ENCODE data around the gene KCNH1.
"Not testable (repeated sequence)": the region's sequence is repeated elsewhere in the genome, so short reads cannot be mapped to it uniquely, and the experiment has no call there.

The KCNH1 gene

DNA sequence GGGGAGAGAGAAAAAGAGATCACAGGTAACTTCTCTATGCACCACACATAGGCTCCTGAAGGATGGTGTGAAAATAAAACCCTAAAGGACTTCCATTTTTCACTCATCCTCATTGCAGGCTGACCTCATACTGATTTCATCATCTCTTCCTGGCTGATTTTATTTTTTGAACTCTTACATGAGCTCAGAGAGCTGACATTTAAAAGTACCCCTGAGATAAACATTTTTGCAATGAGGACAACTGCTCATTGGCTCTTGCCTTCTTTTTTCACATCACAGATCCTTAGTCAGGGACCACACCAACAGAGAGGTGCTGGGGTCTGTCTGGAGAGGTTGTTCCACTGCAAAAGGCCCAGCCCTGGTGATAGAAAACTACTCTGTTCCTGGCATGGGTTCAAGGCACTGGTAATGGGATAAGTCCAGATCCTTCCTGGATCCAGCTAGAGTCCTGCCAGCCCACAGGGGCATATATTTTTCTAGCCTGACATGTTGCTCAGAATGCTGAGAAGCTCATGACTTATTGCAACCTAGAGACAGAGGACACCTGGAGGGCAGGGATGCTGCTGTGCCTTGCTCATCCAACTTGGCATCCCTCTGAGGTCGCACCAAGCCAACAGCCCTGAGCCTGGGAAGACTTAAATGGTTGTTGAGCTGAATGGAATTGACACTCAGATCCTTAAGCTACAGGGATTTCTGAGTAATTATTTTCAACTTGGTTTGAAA, 445.3 kb downstream of the KCNH1 start:
- no peak for DNase-seq (ENCODE audit: low read depth, low spot score)

DNA sequence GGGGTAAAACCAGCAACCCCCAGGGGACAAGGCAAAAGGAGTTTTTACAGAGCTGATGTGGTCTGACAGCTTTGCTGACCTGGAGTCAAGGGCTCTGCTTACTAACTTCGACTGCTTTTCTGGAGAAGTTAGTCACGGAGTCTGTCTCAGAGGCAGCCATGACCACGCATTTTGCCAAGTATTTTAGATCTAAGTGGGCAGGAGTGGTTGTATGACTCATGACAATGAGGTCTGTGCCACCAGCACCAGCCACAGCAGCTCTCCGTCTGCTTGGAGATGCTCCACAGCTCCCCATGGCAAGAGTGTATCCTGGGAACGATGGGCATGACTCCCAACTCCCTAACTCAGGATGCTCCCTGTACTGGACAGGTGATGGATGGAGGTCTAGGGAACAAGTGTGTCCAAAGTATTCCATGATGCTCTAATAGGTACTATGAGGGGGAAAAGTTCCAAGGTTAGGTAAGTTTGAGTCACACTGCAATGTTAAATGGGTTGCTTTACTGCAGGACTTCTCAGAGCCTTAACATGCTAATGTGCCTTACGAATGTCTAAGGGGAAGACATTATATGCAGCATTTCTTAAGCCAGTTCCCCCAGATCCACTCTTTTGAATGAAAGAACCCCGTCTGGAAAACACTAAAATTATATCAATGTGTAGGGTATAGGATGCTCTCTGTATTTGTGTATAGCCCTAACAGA, 446.2 kb downstream of the KCNH1 start:
- no peak for DNase-seq (ENCODE audit: low read depth, low spot score)

GRCh38 chr1:210686841-210687240, 447.1 kb downstream of the KCNH1 start:
- DNase-seq (ENCODE audit: low read depth, low spot score) = no peak

DNA sequence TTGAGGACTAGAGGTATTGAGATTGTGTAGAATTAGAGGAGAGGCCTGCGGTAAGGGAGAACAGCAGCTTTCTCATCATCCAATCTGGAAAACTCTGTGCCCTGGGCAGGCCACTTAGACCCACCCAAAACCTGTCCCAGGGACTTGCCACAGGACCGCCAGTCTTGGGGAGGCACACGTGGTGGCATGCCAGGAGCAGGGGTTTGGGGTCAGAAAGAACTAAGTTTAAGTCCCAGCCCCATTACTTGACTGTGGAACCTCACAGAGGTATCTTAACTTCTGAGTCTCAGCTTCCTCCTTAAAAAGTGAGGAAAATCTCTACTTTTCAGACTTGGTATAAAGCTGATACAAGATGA, 448.7 kb downstream of the KCNH1 start:
- DNase-seq (ENCODE audit: low read depth, low spot score) = no peak

GRCh38 chr1:210684466-210685294, 449.3 kb downstream of the KCNH1 start:
- no peak for DNase-seq (ENCODE audit: low read depth, low spot score)

DNA sequence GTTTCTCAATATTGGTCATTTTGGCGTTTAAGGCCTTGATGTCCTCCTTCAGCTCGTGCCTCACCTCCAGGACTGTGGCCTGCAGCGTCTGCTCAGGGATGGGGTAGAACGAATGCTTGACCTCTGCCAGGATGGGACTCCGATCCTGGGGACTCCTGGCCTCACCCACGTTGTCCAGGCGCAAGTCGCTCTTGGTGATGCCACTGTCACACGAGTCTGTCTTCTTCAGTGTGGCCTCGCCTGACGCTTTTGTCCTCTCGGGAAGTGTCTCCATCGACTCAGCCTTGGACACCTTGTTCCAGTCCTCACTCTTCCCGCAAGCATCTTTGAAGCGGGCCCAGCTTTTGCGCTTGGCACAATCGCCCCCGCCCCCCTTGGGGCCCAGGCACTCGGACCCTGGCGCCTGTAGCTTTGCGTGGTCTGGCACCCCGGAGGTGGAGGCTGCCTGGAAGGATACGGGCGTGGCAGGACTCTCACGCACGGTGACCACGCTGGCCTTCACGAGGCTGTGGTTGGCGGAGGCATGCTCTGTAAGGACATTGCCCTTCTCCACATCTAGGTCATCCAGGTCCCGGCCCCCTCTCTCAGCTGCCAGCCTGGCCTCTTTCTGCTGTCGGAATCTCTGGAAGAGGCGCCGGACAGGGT, 450.4 kb downstream of the KCNH1 start:
- no peak for DNase-seq (ENCODE audit: low read depth, low spot score)

GRCh38 chr1:210681158-210681557, 452.8 kb downstream of the KCNH1 start:
- DNase-seq (ENCODE audit: low read depth, low spot score) = no peak

DNA sequence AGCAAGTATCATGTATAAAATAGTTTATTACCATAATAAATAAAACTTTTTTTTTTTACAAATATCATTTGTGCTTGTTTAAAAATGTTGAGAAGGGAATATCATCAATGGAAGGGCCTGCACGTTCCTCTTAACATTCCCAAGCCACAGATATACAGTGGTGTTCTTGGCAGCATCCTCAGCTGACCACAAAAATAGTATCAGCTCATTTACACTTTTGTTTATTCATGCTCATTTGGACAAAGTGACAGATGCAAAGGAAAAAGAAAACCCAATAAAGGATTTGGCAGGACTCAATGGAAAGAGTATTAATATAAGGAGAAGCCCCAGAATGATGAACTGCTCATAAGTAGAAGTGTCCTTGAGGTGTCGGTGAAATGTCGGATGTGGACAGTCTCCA, 455.6 kb downstream of the KCNH1 start:
- DNase-seq (ENCODE audit: low read depth, low spot score) = no peak

- no peak for DNase-seq (ENCODE audit: low read depth, low spot score)
Measured at GRCh38 chr1:210677533-210677932, 456.4 kb downstream of the KCNH1 start.

DNA sequence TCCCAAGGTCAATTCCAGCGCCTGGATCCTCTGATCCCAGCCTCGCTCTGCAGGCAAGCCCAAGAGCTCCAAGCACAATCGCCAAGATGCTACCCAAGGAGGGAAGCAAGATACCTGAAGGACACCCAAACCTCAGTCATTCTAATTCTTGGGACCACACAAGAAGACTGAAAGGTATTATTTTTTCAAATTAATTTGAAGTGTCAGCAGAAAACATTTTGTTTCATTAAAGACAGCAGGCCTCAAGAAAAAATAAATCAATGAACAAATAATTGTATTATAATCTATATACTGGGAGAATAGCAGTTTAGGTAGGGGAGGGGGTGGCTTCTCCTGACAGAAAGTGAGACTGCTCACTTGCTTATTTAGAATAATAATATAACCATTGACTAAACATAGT, 457.4 kb downstream of the KCNH1 start:
- no peak for DNase-seq (ENCODE audit: low read depth, low spot score)

DNA sequence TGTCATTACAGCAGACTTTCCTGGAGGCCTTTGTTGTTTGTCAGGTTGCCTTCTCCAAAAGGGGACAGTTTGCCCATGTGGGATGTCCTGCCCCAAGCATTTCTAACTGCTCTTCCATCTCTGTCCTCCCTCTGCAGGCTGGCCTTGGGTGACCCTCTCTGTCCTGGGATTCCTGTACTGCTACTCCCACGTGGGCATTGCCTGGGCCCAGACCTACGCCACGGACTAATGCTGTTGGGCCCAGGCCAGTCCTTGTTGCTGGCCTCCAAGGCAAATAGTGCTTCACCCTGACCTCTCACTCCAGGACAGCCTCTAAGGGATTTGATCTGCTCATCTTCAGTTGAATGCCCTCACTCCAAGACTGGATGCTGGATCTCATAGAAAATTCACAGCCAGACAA, 459.8 kb downstream of the KCNH1 start:
- no peak for DNase-seq (ENCODE audit: low read depth, low spot score)

DNA sequence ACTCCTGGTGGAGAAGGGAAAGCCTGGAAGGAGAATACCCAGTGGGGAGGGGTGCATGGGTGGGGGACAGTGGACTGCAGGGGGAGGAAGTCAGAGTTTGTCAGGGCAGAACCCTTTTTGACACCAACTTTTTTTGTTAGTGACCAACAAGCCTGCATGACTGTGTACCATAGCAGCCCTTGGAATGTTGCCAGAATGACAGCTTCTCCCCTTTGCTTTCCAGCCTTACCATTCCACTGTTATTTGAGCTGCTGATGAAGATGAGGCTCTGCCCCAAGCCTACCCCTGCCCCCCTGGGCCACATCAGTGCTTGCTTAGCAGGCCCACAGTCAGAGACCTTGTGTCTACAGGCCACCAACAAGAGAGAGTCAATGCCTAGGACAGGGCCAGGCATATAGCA, 464.0 kb downstream of the KCNH1 start:
- DNase-seq (ENCODE audit: low read depth, low spot score) = no peak

- no peak for DNase-seq (ENCODE audit: low read depth, low spot score)
Measured at GRCh38 chr1:210663730-210664573, 470.0 kb downstream of the KCNH1 start.

- no peak for DNase-seq (ENCODE audit: low read depth, low spot score)
Measured at GRCh38 chr1:210662291-210663050, 471.5 kb downstream of the KCNH1 start.

DNA sequence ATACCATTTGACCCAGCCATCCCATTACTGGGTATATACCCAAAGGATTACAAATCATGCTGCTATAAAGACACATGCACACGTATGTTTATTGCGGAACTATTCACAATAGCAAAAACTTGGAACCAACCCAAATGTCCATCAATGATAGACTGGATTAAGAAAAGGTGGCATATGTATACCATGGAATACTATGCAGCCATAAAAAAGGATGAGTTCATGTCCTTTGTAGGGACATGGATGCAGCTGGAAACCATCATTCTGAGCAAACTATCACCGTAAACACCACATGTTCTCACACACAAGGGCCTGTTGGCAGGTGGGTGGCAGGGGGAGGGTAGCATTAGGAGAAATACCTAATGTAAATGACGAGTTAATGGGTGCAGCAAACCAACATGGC, 472.4 kb downstream of the KCNH1 start:
- DNase-seq (ENCODE audit: low read depth, low spot score) = not testable (repeated sequence)

DNA sequence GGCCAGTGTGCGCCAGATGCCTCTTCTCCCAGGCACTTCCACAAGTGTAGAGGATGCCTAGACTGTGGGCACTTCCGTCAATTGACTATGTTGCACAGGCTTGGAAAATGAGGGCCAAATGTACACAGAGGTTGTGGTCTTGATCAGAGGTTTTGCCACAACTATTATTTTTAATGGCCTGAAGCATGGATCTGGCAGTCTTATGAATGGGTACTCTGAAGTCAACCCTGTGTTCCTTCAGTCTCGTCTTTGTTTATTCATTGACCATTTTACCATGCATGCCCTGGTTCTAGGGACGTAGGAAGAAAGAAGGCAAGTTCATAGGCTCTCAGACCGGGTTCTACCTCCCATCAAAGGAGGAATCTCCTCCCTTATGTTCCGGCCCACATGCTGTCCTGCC, 476.1 kb downstream of the KCNH1 start:
- DNase-seq (ENCODE audit: low read depth, low spot score) = no peak

GRCh38 chr1:210655511-210655910, 478.4 kb downstream of the KCNH1 start:
- no peak for DNase-seq (ENCODE audit: low read depth, low spot score)

GRCh38 chr1:210654176-210654981, 479.6 kb downstream of the KCNH1 start:
- DNase-seq (ENCODE audit: low read depth, low spot score) = no peak

- peak; percentile 2 for DNase-seq (ENCODE audit: low read depth, low spot score)
Measured at GRCh38 chr1:210653771-210654170, 480.2 kb downstream of the KCNH1 start.
